ENCODE data around the gene UCN. TPM values are rescaled to one million over a fixed set of nuclear protein-coding genes. Genes with fewer than 3 reads are reported as not detected.

Gene UCN
- total RNA-seq, 1 donor from 2014 or later = 1.7 TPM

DNA sequence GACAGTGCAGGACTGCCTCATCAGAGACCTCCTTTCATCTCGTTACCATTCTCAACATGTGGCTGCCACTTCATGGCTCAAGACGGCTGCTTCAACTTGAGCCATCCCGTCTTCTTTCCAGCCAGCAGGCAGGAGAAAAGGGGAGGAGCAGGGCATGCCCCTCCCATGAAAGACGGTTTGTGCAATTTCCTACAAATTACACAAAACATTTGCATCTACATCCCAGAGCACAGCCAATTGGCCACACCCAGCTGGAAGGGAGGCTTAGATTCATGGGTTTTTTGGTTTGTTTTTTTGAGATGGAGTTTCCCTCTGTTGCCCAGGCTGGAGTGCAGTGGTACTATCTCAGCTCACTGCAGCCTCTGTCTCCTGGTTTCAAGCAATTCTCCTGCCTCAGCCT is 11.8 kb downstream of the UCN start:
- TF ChIP-seq CTCF (IDR thresholded peaks at IDR 0.05; ENCODE audit: insufficient read depth, low read length, poor library complexity, severe bottlenecking) = no peak
- Histone ChIP-seq H3K4me3 (ENCODE audit: low read depth, low read length) (no peak overlapping the region), H3K36me3 (ENCODE audit: control insufficient read depth, insufficient read depth, low read length) (no peaks in the 10 kb centered on the region), H3K27me3 (ENCODE audit: control insufficient read depth, insufficient read depth, low read length) (peaks cover 11% of the 10 kb centered on the region)
- DNase-seq (ENCODE audit: low read depth) = no peak

DNA sequence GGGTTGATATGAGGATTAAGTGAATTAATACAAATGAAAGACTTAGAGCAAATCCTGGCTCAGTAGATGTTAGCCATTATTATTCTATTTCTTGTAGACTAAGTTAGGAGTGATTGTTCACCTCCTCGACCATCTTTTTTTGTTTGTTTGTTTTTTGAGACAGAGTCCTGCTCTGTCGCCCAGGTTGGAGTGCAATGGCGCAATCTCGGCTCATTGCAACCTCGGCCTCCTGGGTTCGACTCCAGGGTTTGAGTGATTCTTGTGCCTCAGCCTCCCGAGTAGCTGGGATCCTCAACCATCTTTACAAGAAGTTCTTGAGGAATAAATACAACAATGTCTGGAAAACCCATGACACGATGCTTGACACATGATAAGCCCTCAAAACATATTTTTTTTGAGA is 13.3 kb downstream of the UCN start:
- Histone ChIP-seq H3K36me3 (ENCODE audit: control insufficient read depth, insufficient read depth, low read length) (no peaks in the 10 kb centered on the region), H3K4me3 (ENCODE audit: low read depth, low read length) (no peak overlapping the region), H3K27me3 (ENCODE audit: control insufficient read depth, insufficient read depth, low read length) (peaks cover 11% of the 10 kb centered on the region)
- DNase-seq (ENCODE audit: low read depth) = no peak
- no peak for TF ChIP-seq CTCF (IDR thresholded peaks at IDR 0.05; ENCODE audit: insufficient read depth, low read length, poor library complexity, severe bottlenecking)

- no peak for DNase-seq (ENCODE audit: low read depth)
- H3K36me3 ChIP-seq (ENCODE audit: control insufficient read depth, insufficient read depth, low read length) = no peaks in the 10 kb centered on the region
- TF ChIP-seq CTCF (IDR thresholded peaks at IDR 0.05; ENCODE audit: insufficient read depth, low read length, poor library complexity, severe bottlenecking) = no peak
- H3K4me3 ChIP-seq (ENCODE audit: low read depth, low read length) = no peak overlapping the region
- H3K27me3 ChIP-seq (ENCODE audit: control insufficient read depth, insufficient read depth, low read length) = peaks cover 13% of the 10 kb centered on the region
Measured at GRCh38 chr2:27291865-27292264, 16.4 kb downstream of the UCN start.

- DNase-seq (ENCODE audit: low read depth) = no peak
- H3K36me3 ChIP-seq (ENCODE audit: control insufficient read depth, insufficient read depth, low read length) = no peaks in the 10 kb centered on the region
- peaks cover 6% of the 10 kb centered on the region for H3K27me3 ChIP-seq (ENCODE audit: control insufficient read depth, insufficient read depth, low read length)
- no peak for TF ChIP-seq CTCF (IDR thresholded peaks at IDR 0.05; ENCODE audit: insufficient read depth, low read length, poor library complexity, severe bottlenecking)
- H3K4me3 ChIP-seq (ENCODE audit: low read depth, low read length) = no peak overlapping the region
Measured at GRCh38 chr2:27290549-27290948, 17.7 kb downstream of the UCN start.

GRCh38 chr2:27288610-27289009 is 19.6 kb downstream of the UCN start:
- DNase-seq (ENCODE audit: low read depth) = no peak
- no peak for TF ChIP-seq CTCF (IDR thresholded peaks at IDR 0.05; ENCODE audit: insufficient read depth, low read length, poor library complexity, severe bottlenecking)
- Histone ChIP-seq H3K4me3 (ENCODE audit: low read depth, low read length) (no peak overlapping the region), H3K27me3 (ENCODE audit: control insufficient read depth, insufficient read depth, low read length) (peaks cover 6% of the 10 kb centered on the region), H3K36me3 (ENCODE audit: control insufficient read depth, insufficient read depth, low read length) (no peaks in the 10 kb centered on the region)

- DNase-seq (ENCODE audit: low read depth) = no peak
- Histone ChIP-seq H3K27me3 (ENCODE audit: control insufficient read depth, insufficient read depth, low read length) (peaks cover 11% of the 10 kb centered on the region), H3K36me3 (ENCODE audit: control insufficient read depth, insufficient read depth, low read length) (no peaks in the 10 kb centered on the region), H3K4me3 (ENCODE audit: low read depth, low read length) (no peak overlapping the region)
- no peak for TF ChIP-seq CTCF (IDR thresholded peaks at IDR 0.05; ENCODE audit: insufficient read depth, low read length, poor library complexity, severe bottlenecking)
Measured at GRCh38 chr2:27285481-27285880, 22.8 kb downstream of the UCN start.

Data from kidney epithelial cell (primary cell).